ENCODE measurements around the gene ATP10A. TPM values are rescaled to one million over a fixed set of nuclear protein-coding genes. Genes with fewer than 3 reads are reported as not detected.

ATP10A gene
- total RNA-seq, 1 experiment from 2014 or later = 3.9 TPM

DNA sequence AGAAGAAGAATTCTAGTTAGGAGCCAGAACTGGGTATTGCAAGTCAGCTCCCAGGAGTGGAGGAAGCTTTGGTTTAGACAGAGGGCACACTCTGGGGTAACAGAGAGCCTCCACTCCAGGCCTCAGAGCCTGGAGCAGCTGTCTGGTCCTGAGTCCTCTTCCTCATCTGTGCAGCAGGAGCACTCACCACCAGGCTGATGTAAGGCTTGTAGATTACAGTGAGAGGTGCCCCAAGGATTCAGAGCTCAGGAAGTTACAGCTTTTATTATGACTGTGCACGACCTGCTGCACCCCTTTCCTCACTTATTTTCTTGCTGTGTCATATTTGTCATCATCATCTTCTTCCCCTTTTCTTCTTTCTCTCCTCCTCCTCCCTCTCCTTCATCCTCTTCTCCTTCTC, 210.4 kb downstream of the ATP10A start:
- H3K9ac ChIP-seq (ENCODE audit: extremely low read depth, insufficient read length, low read length) = no peak overlapping the region
- no peak overlapping the region for H3K56ac ChIP-seq (ENCODE audit: insufficient read length, low read depth, low read length)
- H3T11ph ChIP-seq (ENCODE audit: low read length) = no peak overlapping the region
- no peak overlapping the region for H2BK20ac ChIP-seq (ENCODE audit: low read depth, low read length, poor library complexity, severe bottlenecking)
- H3K27me3 ChIP-seq (ENCODE audit: insufficient read depth, low read length) = peaks cover 9% of the 10 kb centered on the region; the same call in 1 of the 2 replicates
- no peak overlapping the region for H3K18ac ChIP-seq (ENCODE audit: insufficient read length, low read depth, low read length)
- no peak overlapping the region for H3K27ac ChIP-seq (ENCODE audit: insufficient read length, low read depth, low read length)
- no peak overlapping the region for H2BK120ac ChIP-seq (ENCODE audit: low read depth, low read length, poor library complexity, severe bottlenecking)
- no peak overlapping the region for H4K91ac ChIP-seq (ENCODE audit: insufficient read length, low read depth, low read length)
- DNase-seq = no peak
- no peaks in the 10 kb centered on the region for H3K9me3 ChIP-seq (ENCODE audit: control insufficient read depth, low read depth, low read length)
- no peak overlapping the region for H2AFZ ChIP-seq (ENCODE audit: low read length)
- TF ChIP-seq, protein P1, sequence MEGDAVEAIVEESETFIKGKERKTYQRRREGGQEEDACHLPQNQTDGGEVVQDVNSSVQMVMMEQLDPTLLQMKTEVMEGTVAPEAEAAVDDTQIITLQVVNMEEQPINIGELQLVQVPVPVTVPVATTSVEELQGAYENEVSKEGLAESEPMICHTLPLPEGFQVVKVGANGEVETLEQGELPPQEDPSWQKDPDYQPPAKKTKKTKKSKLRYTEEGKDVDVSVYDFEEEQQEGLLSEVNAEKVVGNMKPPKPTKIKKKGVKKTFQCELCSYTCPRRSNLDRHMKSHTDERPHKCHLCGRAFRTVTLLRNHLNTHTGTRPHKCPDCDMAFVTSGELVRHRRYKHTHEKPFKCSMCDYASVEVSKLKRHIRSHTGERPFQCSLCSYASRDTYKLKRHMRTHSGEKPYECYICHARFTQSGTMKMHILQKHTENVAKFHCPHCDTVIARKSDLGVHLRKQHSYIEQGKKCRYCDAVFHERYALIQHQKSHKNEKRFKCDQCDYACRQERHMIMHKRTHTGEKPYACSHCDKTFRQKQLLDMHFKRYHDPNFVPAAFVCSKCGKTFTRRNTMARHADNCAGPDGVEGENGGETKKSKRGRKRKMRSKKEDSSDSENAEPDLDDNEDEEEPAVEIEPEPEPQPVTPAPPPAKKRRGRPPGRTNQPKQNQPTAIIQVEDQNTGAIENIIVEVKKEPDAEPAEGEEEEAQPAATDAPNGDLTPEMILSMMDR (conservative IDR thresholded peaks at IDR 0.05) = no peak
- Mint-ChIP-seq H3K4me1 (peaks cover 34 to 39% of the 10 kb centered on the region in 2 experiments), H3K9me3 (peaks cover 0 to 3% of the 10 kb centered on the region in 2 experiments; a peak in 3 of 5 replicates), H3K36me3 (ENCODE audit: insufficient read depth in 1 of 3, low read depth in 3 of 3) (peaks cover 0 to 4% (median 2%) of the 10 kb centered on the region in 3 experiments; a peak in 3 of 7 replicates), H3K27me3 (ENCODE audit: low read depth) (peaks cover 73% of the 10 kb centered on the region), H3K27ac (no peak overlapping the region), H3K4me3 (no peak overlapping the region)
- no peaks in the 10 kb centered on the region for H4K20me1 ChIP-seq (ENCODE audit: control insufficient read depth, insufficient read depth, insufficient read length)
- H3K23me2 ChIP-seq (ENCODE audit: insufficient read length, low read depth, low read length, poor library complexity, severe bottlenecking) = no peaks in the 10 kb centered on the region
- 0 out of 2 replicates have a peak, but pooled peaks cover 5% of the 10 kb centered on the region for H3K4me1 ChIP-seq (ENCODE audit: insufficient read depth, low read length)
- H3K4ac ChIP-seq (ENCODE audit: low read depth, low read length) = no peak overlapping the region
- no peak overlapping the region for H3K14ac ChIP-seq (ENCODE audit: insufficient read depth, low read length)
- no peaks in the 10 kb centered on the region for H3K79me1 ChIP-seq (ENCODE audit: insufficient read depth, low read depth, low read length, poor library complexity, severe bottlenecking)
- H2BK12ac ChIP-seq (ENCODE audit: insufficient read length, low read depth, low read length) = no peak overlapping the region
- no peak overlapping the region for H2AK5ac ChIP-seq (ENCODE audit: insufficient read length, low read length)
- H3K4me2 ChIP-seq (ENCODE audit: insufficient read depth, insufficient read length, low read length) = no peak overlapping the region
- no peak overlapping the region for H3K23ac ChIP-seq (ENCODE audit: insufficient read length, low read depth, low read length)
- WGBS (ENCODE audit: extremely low coverage, insufficient read length, low lambda C conversion rate) = no CpG with 5 or more reads among the region's 1 CpG
- H2BK15ac ChIP-seq (ENCODE audit: low read depth, low read length) = no peak overlapping the region
- H4K8ac ChIP-seq (replicated peaks; ENCODE audit: insufficient read length, low read depth, low read length) = no peak overlapping the region
- no peak overlapping the region for H4K5ac ChIP-seq (ENCODE audit: insufficient read length, low read depth, low read length)
- H3K79me2 ChIP-seq (ENCODE audit: insufficient read depth, low read length) = 0 out of 2 replicates have a peak, but pooled peaks cover 2% of the 10 kb centered on the region
- no peak overlapping the region for H2BK5ac ChIP-seq (ENCODE audit: insufficient read length, low read length)
